ENCODE results near the gene FAM217A. TPM values are rescaled to one million over a fixed set of nuclear protein-coding genes. Genes with fewer than 3 reads are reported as not detected.
A peak's percentile ranks its signal among the peaks of the same experiment; 100 is the strongest.

Gene FAM217A
- total and polyA plus RNA-seq, 9 of the 15 experiments (the other 6 are each of a cell fraction or from before 2014, with no cell fraction given): not detected

DNA sequence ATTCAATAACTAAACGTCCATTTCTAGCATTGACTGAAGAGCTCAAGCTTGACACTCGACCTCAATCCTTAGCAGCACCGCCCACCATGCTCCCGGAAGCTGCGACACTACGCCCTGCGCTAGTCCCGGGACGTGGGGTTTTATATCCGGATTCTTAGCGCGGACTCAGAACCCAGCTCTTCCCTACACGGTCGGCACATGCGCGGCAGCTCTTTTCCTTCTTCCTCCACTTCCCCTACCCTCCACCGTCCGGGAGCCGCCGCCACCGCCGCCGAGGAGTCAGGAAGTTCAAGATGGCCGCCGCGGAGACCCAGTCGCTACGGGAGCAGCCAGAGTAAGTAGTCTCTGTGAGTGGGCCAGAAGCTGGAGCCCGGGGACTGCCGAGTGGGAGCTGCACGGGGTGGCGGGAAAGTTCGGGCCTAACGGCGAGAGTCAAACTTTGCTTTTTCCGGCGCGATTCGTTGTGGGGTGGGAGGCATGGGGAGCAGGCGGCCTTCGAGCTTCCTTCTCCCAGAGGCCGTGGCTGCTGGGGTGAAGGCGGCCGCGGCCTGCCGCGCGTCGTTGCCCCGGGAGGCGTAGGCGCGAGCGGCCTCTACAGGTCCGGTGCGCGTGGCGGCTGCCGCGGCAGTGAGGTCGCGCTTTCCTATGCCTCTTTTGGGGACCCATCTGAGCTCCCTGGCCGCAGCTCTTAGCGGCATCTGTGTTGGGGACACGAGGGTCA lies 57.6 kb downstream of the FAM217A start (continued):
- TF ChIP-seq PTTG1 (tag; IDR thresholded peaks at IDR 0.05; ENCODE audit: low read depth): no peak
- peak in 1 of 2 experiments; percentile 92; a peak in 2 of 4 replicates for TF ChIP-seq TEAD1 (CRISPR knock-in tag; IDR thresholded peaks at IDR 0.05)
- peak; percentile 98 for TF ChIP-seq RBBP5 (IDR thresholded peaks at IDR 0.05; ENCODE audit: borderline replicate concordance, insufficient read depth, low read length, poor library complexity, severe bottlenecking)
- TF ChIP-seq ZNF146 (CRISPR knock-in tag; IDR thresholded peaks at IDR 0.05; ENCODE audit: unreplicated experiment): peak; percentile 8
- TF ChIP-seq VEZF1 (CRISPR knock-in tag; IDR thresholded peaks at IDR 0.05): peak; percentile 43; the same call in 1 of the 2 replicates
- peak; percentile 88 for TF ChIP-seq NR2C2 (CRISPR knock-in tag; IDR thresholded peaks at IDR 0.05)
- TF ChIP-seq NR2C2 (tag; IDR thresholded peaks at IDR 0.05): peak; percentile 99
- peak; percentile 56 to 72; a peak in 3 of 4 replicates for TF ChIP-seq FOXK2 (conservative IDR thresholded peaks at IDR 0.05 in 1 of 2, IDR thresholded peaks at IDR 0.05 in 1 of 2; ENCODE audit: low read depth in 2 of 2)
- TF ChIP-seq FOXM1 (IDR thresholded peaks at IDR 0.05; ENCODE audit: low read depth): no peak
- 0 out of 2 replicates have a peak, but pooled peaks have one; percentile 65 for TF ChIP-seq FOXM1 (CRISPR knock-in tag; IDR thresholded peaks at IDR 0.05; ENCODE audit: low read depth)
- TF ChIP-seq MEIS2 (IDR thresholded peaks at IDR 0.05; ENCODE audit: partially characterized antibody): peak; percentile 60
- TF ChIP-seq ZFP36 (IDR thresholded peaks at IDR 0.05; ENCODE audit: low read depth, low read length, partially characterized antibody): no peak
- TF ChIP-seq HDAC1 (IDR thresholded peaks at IDR 0.05): peak in 1 of 2 experiments; percentile 64; a peak in 2 of 4 replicates
- TF ChIP-seq, protein P1, sequence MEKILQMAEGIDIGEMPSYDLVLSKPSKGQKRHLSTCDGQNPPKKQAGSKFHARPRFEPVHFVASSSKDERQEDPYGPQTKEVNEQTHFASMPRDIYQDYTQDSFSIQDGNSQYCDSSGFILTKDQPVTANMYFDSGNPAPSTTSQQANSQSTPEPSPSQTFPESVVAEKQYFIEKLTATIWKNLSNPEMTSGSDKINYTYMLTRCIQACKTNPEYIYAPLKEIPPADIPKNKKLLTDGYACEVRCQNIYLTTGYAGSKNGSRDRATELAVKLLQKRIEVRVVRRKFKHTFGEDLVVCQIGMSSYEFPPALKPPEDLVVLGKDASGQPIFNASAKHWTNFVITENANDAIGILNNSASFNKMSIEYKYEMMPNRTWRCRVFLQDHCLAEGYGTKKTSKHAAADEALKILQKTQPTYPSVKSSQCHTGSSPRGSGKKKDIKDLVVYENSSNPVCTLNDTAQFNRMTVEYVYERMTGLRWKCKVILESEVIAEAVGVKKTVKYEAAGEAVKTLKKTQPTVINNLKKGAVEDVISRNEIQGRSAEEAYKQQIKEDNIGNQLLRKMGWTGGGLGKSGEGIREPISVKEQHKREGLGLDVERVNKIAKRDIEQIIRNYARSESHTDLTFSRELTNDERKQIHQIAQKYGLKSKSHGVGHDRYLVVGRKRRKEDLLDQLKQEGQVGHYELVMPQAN (IDR thresholded peaks at IDR 0.05; ENCODE audit: borderline replicate concordance): peak; percentile 35; the same call in 1 of the 2 replicates
